ENCODE results near the gene ARHGEF5.
"Not testable (repeated sequence)": the region's sequence is repeated elsewhere in the genome, so short reads cannot be mapped to it uniquely, and the experiment has no call there.

ARHGEF5 gene

DNA sequence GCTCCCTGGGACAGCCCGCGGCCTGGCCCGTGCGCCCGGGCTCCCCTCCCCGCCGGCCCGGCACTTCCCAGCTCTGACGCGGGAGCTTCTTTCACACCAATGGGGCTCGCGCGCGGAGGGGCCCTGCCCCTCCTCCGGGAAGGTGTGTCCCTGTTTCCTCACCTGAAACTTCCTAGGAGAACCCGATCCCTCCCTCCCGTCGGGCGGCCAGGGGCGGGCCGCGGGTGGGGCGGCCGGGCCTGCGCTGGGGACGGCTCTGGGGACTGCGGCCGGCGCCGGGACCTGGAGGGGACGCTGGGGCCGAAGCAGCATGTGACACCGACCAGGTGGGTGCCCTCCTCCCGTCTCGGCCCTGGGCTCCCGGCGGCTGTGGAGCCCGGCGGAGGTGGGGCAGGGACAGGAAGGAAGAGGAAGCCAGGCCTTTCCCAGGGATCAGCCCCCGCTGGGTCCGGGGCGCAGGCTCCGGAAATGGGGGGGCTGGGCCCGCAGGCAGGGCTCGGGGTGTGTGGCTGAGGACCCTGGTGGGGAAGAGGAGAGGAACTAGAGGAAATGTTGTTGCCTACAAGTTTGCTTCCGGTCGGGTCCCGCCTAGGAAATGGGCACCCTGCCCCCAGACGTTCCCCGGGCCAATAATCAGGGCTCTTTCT is at the start of gene ARHGEF5:
Gene ARHGEF5, plus strand, starts transcription at position 227 of the 647 bp plus-strand sequence. CDS start 7,268 bp downstream, outside the sequence.
- DNase-seq; in situ Hi-C loops (cut with MboI; ENCODE audit: low pct_unique_long_range_greater_than_20kb, low sequenced_read_pairs): not testable (repeated sequence)

DNA sequence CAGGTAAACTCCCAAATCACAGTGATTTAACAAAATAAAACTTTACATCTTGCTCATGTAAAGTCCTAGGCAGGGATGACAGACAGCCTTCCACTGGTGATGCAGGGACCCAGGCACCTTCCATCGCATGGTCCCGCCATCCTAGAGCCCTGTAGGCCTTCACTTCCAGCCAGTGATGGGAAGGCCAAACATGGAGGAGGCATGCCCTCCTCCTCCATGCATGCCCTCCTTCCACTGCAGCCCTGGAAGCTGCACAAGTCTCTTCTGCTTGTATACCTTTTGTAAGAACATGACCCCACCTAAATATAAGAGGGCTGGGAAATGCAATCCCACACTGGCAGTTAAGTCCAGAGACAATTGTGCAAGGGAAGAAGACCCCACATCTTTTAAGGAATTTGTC is 45.5 kb upstream of the ARHGEF5 start:
- DNase-seq; in situ Hi-C loops (cut with MboI; ENCODE audit: low pct_unique_long_range_greater_than_20kb, low sequenced_read_pairs): not testable (repeated sequence)

DNA sequence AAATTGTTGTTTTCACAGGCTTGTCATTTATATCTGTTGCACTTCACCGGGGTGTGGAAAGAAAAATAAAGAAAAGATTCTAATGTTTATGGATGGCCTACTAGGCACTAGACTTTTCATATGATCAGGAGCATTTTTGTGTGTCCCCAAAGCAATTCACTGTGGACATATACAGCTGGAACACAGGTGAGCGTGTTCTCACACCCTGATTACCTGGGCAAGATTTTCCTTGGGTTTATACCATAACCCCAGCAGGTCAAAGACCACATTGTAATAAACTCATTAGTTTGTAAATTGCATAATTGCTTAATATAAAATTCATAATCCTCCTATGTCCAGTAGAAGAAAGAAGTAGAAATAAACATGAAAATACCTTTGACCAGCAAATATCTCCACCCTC is 44.0 kb upstream of the ARHGEF5 start:
- in situ Hi-C loops (cut with MboI; ENCODE audit: low pct_unique_long_range_greater_than_20kb, low sequenced_read_pairs); DNase-seq: not testable (repeated sequence)

DNA sequence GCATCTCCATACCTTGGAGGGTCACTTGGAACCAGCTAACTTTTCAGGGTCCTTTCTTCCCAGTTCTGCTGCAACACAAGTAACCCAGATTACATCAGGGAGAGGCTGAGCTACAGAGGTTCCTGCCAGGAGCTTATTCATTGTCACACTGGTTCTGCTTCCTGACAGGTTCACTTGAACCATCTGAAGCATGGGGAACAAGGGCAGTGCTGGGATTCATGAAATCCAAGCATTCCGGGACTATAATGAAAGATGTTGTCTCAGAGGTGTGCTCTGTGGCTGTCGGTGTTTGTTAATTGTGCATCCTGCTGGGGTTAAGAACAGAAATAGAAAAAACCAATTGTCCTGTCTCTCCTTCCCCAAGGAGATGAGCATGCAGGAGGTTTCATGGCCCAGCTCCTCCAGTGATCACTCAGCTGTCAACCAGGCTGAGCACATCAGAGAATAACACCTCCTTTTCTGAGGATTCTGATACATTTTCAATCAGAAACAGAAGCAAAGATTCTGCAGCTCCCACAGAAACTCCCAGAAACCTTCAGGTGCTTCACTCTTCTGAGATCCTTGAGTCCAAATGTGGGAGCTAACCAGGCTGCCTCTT is 43.2 kb upstream of the ARHGEF5 start, which contains the start of gene OR2A1:
Gene OR2A1, plus strand, starts transcription at position 548 of the 598 bp plus-strand sequence. CDS start 5,706 bp downstream, outside the sequence.
- DNase-seq; in situ Hi-C loops (cut with MboI; ENCODE audit: low pct_unique_long_range_greater_than_20kb, low sequenced_read_pairs): not testable (repeated sequence)

DNA sequence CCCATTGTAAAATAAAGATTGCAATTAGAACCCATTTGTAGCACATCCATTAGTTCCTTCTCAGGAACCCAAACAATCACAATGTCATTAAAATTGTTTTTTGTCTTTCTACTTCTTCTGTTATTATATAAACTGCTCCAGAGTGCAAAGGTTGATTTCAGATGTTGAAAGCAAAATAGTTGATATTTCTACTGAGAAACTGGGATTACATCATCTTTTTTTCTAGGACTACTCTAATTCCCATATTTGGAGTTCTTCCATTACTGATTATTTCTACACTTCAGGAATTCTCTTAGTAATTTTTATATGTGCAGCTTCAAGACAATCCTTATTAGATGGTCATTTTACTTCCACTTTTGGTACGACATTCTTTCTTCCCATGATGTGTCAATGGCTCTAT is 37.7 kb upstream of the ARHGEF5 start:
- in situ Hi-C loops (cut with MboI; ENCODE audit: low pct_unique_long_range_greater_than_20kb, low sequenced_read_pairs); DNase-seq: not testable (repeated sequence)

DNA sequence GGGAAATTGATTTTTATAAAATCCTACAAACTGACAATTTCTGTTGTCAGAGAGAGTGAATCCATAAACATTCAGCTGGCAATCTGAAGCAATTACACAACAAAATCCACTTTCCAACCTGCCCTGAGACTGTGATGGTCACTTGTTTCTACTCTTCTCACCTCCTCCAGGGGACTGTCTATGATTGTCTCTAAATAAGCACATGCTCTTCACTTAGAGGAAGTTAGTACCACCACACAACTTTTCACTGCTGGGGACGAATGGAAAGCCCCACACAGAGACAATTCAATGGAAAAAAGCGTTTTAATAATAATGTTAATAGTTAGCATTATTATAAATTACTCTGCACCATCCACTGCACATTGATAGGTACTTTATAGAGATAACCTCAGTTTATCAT is 35.7 kb upstream of the ARHGEF5 start:
- in situ Hi-C loops (cut with MboI; ENCODE audit: low pct_unique_long_range_greater_than_20kb, low sequenced_read_pairs); DNase-seq: not testable (repeated sequence)

DNA sequence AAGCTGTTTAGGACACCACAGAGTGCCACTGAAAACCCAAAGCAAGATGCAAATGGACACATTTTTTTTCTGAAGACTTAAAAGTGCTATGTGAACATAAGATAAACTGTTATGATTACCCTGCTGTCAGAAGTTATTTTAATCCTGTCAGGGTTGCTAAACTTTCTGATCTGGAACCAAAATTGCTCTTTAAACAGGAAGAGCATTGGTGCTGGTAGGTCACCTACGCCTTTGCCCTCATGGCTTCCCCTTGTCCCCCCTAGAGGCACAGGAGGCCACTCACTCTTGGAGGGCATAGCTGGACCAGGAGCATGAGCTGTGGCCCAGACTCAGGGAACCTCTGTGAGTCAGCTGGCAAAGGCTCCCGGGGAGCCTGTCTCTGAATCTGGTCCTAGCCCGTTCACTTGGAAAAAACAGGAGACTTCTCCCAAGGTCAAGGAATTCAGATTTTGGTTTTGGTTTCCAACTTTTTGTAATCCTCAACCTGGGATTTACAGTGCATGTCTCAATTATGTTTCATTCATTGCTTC is 33.5 kb upstream of the ARHGEF5 start:
- DNase-seq; in situ Hi-C loops (cut with MboI; ENCODE audit: low pct_unique_long_range_greater_than_20kb, low sequenced_read_pairs): not testable (repeated sequence)

DNA sequence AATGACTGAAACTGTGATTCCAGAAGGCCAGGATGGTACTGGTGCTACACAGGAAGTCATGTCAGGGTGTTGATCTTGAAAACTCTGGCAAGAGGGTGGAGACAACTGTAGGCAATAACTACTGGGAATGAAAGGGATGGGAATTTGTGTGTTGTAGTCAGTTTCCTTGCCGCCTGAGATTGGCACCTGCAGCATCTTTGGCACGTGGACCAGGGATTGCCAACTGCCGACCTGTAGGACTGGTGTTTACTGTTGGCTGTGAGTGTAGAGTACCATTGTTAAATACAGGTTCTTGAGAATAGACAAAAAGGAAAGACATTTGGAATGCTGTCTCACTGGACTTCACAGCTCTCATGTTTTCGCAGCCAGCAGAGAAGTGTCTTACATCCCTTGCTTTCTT is 31.8 kb upstream of the ARHGEF5 start:
- in situ Hi-C loops (cut with MboI; ENCODE audit: low pct_unique_long_range_greater_than_20kb, low sequenced_read_pairs); DNase-seq: not testable (repeated sequence)

DNA sequence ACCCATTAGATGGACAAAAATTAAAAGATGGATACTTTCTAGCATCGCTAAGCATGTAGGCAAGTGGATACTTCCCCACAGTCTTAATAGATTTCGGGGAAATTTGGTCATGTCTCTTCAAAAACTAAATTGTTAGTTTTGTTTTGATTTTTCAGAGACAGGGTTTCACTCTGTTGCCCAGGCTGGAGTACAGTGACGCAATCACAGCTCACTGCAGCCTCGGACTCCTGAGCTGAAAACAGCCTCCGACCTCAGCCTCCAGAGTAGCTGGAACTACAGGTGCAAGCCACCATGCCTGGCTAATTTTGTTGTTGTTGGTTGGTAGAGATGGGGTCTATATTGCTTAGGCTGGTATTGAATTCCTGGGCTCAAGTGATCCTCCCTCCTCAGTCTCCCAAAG is 29.3 kb upstream of the ARHGEF5 start:
- DNase-seq; in situ Hi-C loops (cut with MboI; ENCODE audit: low pct_unique_long_range_greater_than_20kb, low sequenced_read_pairs): not testable (repeated sequence)

DNA sequence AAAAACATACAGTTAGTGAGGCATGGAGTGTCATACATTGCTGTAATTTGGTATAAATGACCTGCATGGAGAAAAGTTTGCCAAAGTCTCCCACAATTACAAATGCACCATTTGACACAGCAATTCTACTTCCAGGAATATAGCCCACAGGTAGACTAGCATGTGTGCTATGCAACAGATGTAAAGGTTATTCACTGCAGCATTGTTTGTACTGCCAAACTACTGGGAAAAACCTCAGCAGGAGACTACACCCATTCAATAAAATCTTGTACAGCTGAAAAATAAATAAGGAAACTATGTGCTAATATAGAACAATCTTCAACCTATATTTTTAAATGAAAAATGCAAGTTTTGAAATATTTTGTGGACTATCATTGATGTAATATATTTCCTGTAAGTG is 25.2 kb upstream of the ARHGEF5 start:
- in situ Hi-C loops (cut with MboI; ENCODE audit: low pct_unique_long_range_greater_than_20kb, low sequenced_read_pairs); DNase-seq: not testable (repeated sequence)

DNA sequence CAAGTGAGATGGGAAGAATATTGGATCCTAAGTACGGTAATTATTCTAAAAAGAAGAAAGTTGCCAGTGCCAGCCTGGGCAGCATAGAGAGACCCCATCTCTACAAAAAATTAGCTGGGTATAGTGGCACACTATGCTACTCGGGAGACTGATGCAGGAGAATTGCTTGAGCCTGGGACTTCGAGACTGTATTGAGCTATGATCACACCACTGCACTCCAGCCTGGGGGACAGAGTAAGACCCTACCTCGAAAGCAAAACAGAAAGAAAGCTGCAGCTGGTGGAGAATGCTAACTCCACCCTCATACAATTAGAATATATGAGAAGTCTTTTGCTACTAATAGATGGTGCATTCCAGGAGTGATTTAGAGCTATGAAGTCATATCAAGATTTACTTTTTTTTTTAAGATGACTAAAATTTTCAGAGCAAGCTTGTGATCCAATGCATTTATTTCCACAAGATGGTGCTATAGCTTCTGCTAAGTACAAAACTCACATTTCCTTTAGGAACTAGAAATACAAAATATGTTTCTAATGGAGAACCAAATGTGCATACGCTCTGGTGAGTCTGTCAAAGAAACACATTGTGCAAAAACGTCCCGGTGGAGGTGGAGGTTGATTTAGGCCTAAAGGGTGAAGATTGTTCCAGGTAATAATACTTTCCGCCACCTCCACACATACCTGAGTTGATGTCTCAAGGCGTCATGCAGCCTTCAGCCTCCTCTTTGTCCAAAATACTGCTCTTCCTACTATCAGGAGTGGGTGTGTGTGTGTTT is 23.8 kb upstream of the ARHGEF5 start:
- DNase-seq; in situ Hi-C loops (cut with MboI; ENCODE audit: low pct_unique_long_range_greater_than_20kb, low sequenced_read_pairs): not testable (repeated sequence)

DNA sequence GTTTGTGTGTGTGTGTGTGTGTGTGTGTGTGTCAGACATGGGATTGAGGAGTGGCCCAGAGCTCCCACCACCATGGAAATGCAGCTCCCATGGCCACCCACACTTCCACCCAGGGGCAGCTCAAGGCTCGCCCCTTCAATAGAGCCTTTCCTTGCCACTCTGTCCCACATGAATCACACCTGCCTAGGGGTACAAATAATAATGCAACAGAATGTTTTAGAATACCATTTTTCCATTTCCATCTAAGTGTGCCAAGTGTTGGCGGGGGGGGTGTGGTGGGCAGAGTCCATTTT is 23.3 kb upstream of the ARHGEF5 start:
- in situ Hi-C loops (cut with MboI; ENCODE audit: low pct_unique_long_range_greater_than_20kb, low sequenced_read_pairs); DNase-seq: not testable (repeated sequence)

DNA sequence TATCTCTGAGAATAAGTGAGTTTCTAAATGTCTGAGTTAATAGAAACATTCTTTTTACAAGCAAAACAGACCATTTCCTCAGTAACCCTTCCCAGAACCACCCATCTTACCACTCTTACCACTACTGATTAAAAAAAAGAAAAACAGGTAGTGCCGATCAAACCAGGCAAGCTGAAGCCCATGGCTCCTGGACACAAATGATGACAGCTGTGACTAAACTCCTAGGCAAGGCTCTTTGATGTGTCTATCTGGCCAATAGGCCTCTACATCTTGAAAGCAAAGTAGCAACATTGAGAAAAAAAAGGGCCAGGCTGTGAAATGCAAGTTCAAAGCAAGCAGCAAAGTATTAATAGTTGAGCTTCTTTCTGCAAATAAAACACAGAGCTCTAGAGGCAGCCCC is 6.6 kb upstream of the ARHGEF5 start:
- DNase-seq; in situ Hi-C loops (cut with MboI; ENCODE audit: low pct_unique_long_range_greater_than_20kb, low sequenced_read_pairs): not testable (repeated sequence)

DNA sequence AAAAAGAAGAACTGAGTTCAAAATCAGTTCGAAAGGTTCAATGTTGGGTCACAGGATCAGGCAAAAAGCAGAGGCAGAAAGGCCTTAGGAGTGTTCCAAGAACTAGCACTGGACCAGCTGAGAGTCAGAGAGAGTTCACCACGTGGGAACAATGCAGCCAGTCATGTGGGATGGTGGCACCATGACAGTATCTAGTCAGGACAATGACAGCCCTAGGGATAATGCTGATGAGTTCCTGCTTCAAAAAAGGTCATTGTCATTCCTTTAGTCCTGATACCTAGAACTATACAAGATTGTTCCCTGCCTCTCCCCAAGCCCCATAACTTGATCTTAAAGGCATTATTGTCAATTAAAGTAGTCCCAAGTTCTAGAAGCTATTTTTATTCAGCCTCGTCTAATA is 3.5 kb upstream of the ARHGEF5 start:
- in situ Hi-C loops (cut with MboI; ENCODE audit: low pct_unique_long_range_greater_than_20kb, low sequenced_read_pairs); DNase-seq: not testable (repeated sequence)

DNA sequence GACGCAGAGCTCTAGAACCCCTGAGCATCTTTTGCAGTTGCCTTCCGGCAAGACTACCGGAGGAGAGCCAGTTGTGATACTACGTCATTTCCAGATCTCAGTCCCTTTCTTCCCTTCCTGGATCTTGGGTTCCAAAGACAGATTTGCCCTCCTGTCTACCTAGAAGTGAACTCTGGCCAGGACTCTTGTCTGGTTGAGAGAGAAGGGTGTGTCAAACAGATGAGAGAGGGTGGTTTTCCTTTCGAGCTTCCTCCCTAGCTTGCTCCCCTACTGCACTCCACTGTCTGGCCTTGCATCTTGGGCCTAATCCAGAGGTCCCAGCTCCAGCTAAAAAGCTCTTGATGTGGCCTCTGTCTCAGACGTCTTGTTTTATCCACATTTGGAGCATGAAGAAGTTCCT is 983 bp downstream of the ARHGEF5 start:
- in situ Hi-C loops (cut with MboI; ENCODE audit: low pct_unique_long_range_greater_than_20kb, low sequenced_read_pairs); DNase-seq: not testable (repeated sequence)

DNA sequence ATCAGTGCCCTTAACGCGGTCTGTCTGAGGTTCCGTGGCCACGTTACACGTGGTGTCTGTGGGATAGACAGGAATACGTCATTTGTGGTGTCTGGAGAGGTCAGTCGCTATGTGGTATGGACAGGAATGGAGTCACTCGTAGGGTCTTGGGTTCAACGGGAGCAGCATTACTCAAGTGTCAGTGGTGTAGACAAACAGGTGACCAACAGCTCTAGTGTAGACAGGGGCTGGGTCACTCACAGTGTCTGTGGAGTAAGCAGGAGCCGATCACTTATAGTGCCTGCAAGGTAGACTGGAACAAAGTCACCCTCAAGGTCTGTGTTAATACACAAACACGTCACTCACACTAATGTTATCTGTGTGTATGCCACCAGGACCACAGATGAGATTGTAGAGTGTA is 1.7 kb downstream of the ARHGEF5 start:
- in situ Hi-C loops (cut with MboI; ENCODE audit: low pct_unique_long_range_greater_than_20kb, low sequenced_read_pairs) = not testable (repeated sequence)

DNA sequence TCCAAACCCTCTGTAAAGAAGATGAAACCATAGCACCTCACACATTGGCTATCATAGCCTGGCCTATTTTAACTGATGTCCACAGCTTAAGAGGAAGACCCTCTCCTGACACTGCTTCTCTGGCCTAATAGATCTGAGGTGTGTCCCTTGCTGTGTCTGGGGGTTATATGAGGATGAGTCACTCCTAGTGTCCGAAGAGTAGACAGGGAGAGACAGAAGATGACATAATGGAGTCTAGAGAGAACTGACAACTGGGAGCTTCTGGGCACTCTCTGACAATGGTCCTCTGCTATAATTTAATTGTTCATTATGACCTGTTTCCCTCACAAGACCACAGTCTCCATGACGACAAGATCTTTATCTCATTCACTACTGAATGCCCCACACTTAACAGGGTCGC is 6.9 kb downstream of the ARHGEF5 start:
- DNase-seq; in situ Hi-C loops (cut with MboI; ENCODE audit: low pct_unique_long_range_greater_than_20kb, low sequenced_read_pairs): not testable (repeated sequence)

More for the DNA sequence above, 1.7 kb downstream of the ARHGEF5 start:
- DNase-seq = not testable (repeated sequence)

DNA sequence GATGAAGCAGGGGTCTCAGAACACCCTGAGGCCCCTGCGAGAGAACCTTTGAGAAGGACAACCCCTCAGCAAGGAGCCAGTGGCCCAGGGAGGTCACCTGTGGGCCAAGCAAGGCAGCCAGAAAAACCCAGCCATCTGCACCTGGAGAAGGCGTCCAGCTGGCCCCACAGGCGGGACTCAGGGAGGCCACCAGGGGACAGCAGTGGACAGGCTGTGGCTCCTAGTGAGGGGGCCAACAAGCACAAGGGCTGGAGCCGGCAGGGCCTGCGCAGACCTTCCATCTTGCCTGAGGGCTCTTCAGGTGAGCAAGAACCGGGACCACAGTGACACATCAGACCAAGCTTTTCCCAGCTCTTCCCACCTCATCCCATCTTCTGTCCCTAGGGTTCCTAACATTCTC is 10.3 kb downstream of the ARHGEF5 start:
- in situ Hi-C loops (cut with MboI; ENCODE audit: low pct_unique_long_range_greater_than_20kb, low sequenced_read_pairs); DNase-seq: not testable (repeated sequence)

DNA sequence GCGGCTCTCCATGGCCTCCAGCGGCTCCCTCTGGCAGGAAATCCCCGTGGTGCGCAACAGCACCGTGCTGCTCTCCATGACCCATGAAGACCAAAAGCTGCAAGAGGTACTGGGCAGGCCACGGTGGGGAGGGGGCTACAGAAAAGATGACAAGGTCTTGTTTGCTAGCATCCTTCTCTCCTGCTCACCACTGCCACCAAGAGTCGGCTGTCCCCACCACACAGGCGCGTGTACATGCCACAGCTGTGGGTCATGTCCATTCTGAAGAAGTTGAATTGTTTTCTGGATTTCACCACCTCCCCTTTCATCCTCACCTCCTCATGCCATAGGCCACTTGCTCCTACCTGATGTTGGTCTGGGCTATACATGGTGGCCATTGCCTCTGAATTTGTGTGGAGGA is 12.0 kb downstream of the ARHGEF5 start:
- DNase-seq; in situ Hi-C loops (cut with MboI; ENCODE audit: low pct_unique_long_range_greater_than_20kb, low sequenced_read_pairs): not testable (repeated sequence)

DNA sequence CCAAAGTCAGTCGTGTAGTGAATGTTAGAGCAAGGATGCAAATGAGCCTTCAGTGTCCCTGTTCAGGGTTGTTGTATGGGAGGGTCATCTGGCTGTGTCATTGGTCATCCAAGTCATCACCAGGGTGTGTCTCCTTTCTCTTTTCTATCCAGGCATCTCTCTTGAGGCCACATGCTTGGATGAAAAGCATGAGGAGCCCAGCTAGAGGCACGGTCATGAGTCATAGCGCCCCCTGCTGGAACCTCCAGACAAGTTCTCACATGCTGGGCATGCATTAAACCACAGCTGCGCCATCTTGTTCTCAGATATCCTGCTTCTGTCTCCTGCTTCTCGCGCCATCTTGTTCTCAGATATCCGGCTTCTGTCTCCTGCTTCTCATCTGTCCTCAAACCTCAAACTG is 14.0 kb downstream of the ARHGEF5 start:
- DNase-seq; in situ Hi-C loops (cut with MboI; ENCODE audit: low pct_unique_long_range_greater_than_20kb, low sequenced_read_pairs): not testable (repeated sequence)
